ENCODE results near the gene FBXO9. TPM values are rescaled to one million over a fixed set of nuclear protein-coding genes. Genes with fewer than 3 reads are reported as not detected.
A peak's percentile ranks its signal among the peaks of the same experiment; 100 is the strongest.
"Not testable (repeated sequence)": the region's sequence is repeated elsewhere in the genome, so short reads cannot be mapped to it uniquely, and the experiment has no call there.

FBXO9 gene
- total RNA-seq, 1 donor from 2014 or later, result 36.9 TPM

DNA sequence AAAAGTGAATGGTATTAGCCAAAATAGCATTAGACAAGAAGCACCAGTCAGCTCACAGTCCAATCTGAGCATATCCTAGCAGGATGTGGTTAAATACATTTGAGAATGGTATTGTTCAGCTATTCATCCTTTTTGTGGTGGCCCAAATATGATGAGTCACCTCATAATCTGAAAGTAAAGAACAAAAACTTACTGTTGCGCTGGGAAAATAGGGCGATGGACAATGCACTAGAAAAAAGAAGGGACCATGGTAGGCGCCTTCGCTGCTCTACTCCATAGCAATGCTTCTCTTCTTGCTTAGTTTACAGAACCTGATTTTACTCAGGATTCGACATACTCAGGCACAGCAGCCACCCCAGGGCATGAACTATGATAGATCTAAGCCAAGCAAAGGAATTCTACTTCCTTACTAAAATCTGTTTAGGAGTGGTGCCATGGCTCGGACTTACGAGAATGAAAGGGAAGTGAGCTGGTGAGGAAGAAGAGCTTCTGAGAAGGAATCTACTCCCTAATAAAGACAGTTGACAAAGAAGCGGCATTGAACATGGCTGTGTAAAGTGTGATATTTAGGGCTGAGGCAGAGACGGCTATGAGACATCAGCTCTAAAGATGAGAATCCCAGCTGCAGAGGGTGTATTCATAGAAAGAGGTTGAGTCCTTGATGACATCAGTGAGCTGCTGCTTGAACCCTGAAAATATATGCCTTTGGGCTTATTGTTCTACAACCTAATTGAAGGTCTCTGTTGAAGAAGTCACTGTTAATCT, 16.6 kb upstream of the FBXO9 start:
- peak; percentile 65 for DNase-seq

DNA sequence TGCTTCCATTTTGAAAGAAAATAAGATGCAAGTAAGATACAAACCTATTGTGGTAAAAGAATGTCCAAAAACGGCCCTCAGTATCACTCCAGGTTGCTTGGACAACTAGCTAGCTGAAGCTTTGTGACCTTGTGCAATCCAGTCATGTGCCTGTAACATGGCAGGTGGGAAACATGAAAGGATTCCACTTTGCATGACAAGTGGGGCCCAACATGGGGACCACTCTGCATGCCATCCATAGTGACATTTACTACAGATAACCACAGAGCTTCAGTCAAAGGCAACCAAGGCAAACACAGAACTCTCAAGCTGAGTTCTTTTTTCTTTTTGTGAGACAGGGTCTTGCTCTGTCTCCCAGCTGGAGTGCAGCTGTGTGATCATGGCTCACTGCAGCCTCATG, 15.8 kb upstream of the FBXO9 start:
- no peak for DNase-seq

DNA sequence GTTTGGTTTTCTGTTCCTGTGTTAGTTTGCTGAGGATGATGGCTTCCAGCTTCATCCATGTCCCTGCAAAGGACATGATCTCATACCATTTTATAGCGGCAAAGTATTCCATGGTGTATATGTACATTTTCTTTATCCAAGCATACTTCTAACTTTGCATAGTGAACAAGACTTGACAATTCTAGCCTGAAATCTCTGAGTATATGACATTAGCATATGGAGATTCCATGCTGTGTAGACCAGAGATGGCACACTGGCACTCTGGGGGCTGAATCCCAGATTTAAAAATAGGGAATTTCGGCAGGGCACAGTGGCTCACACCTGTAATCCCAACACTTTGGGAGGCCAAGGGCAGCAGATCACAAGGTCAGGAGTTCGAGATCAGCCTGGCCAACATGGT, 13.1 kb upstream of the FBXO9 start:
- not testable (repeated sequence) for DNase-seq

DNA sequence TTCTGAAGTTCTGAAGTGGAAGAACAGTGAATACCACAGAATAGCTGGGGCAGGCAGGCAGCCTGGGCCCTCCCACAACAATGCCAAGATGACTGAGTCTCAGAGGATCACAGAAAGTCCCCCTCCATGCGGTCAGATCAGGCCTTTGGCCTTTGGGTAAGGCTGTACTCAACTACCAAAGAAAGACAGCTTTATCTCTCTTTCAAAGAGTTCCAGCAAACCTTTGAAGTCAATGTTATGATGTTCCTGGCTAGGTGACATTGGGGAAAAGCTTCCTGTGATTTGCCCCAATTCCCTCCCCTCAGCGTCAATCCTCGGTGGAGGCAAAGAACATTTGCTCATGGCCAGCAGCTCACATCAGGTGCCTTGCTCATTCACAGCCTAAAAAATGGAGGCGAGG, 10.7 kb upstream of the FBXO9 start:
- no peak for DNase-seq

DNA sequence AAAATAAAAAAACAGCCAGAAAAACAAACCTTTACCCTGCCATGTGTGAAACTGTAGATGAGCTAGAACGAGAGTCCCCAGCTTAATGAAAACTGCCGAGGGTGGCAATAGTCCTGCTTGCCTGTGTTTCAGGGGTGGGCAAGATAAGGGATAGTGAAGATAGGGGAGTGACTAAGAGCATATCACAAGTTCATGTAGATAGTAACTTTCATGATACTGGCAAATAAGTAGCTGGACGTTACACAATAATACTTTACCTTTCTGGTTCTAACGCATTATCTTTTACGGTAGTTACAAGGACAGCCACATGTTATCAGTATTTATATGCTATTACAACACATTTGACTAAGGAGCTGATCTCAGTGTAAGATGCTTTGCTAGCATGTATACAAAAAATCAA, 9.3 kb upstream of the FBXO9 start:
- DNase-seq, result no peak

- no peak for DNase-seq
Measured at GRCh38 chr6:53056273-53056672, 8.9 kb upstream of the FBXO9 start.

DNA sequence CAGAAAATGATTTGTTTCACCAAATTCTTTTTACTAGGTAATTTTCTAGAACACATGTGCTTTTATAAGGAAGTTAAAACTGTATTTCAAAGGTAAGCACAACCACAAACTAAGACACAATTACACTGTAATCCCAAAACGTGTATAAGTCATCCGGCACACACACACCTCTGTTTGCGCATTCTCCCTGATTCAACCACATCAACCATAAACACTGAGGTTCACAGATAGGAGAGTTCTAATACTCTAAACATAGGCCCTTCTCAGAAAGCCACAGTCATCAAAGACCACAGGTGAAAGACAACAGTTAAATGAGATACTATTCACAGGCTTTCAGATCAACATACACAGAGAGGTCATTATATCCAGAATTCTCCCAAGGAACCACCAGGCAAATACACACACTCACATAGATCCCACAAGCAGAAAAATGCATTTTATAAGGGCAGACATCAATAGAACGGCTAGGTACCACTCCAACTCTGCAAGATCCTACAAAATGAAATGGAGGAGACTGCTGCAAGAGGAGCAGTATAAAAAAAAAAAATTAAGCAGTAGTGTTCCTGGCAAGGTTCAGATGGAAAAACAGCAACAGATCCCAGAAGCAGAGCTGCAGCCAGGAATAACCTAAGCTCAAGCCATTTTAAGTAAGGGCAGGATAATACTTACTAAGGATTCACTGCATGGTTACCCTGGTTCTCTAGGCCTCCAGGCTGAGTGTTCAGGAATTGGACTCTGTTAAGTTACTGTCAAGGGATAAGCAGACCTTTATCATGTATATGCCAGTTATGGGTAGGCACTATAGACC, 6.6 kb upstream of the FBXO9 start:
- no peak for DNase-seq

DNA sequence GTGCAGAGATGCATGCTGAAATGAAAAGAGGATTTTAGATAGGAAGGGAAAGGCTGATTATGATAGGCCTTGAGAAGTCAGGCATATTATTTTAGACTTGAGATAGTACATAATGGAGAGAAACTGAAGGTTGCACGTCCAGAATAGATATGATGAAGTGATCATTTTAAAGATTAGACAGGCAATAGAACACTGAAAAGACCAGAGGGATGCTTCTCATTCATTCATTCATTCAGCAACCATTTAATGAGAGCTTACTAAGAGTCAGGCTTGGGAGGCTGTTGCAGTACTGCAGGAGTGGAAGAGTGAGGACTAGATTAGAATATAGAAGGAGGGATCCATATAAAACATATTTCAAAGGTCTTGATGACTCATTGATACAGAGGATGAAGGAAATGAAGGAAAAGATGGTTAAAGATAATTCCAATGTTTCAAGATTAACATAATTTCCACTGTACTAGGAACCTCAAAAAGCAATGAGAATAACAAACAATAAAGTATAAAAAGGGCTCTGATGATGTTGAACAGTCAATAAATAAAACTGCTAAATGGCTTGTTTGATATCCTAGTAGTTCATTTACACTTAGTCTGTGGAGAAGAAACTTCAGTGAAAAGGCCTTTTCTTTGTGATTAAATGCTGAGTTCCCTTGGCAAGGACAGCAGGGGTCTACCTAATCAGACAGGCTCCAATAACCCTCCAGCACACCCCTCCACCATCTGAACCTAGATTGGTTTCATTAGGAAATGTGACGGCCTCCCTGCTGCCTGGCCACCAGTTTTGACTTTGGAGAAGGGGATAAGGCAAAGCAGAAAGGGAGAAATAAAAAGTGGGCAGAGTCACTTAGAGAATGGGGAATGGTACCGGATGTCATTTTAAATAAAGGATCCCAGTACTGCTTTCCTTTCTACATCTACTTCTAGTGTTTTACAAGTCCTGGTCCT, 5.3 kb upstream of the FBXO9 start:
- DNase-seq, result no peak

- DNase-seq, result no peak
Measured at GRCh38 chr6:53062169-53062539, 3.0 kb upstream of the FBXO9 start.

- not testable (repeated sequence) for DNase-seq
Measured at GRCh38 chr6:53064255-53064654, 949 bp upstream of the FBXO9 start.

GRCh38 chr6:53064726-53065265, 408 bp upstream of the FBXO9 start:
- DNase-seq, result peak; percentile 99

DNA sequence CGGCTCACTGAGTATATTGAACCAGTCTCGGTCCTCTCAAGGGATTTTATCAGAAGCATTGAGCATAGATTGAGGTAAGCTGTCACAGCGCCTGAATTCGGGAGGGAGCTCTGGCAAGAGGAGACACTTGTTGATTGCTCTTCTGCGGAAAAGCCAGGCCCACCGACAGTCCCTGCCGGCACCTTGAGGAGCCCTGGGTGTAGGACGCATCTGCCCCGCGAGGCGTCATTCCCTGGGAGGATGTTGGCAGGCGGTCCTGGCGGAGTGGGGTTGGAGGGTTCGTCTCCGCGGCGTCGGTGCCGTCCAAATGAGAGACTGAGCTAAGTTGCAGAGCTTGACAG, 843 bp downstream of the FBXO9 start:
- peak; percentile 54 for DNase-seq

DNA sequence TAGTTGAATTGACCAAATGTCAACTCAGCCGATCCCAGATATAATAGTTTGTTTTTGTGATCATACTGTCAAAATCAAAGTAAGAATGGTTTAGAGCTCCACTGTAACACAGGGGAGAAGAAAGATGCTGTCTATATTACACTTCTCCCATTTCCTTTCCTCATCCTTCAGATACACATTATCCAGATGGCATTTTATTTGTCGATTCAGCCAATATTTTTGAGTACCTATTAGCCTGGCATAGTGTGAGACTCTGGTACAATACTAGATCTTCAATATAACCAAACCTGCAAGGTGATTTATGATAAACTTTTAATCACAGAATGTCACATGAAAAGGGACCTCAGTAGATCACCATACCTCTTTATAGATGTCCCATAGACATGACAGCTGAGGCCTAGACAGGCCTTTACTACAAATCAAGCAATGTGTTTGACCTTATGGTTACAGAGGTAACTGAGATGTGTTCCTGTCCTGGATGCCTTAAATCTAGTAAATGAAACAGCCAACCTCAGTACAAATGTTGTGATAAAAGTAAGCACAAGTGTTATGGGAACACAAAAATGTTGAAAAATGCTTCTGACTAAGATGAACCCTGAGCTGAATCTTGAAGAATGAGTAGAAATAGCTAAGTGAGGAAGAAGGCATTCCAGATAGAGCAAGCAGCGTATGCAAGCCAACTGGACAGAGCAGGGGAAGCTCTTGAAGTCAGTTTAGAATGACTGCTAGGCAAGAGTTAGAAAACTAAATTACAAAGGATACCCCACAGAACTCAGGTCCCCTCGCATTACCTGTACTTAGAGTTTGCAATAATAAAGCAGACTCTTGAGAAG, 1.9 kb downstream of the FBXO9 start:
- DNase-seq, result no peak

GRCh38 chr6:53067849-53068361, 2.7 kb downstream of the FBXO9 start:
- DNase-seq, result no peak

DNA sequence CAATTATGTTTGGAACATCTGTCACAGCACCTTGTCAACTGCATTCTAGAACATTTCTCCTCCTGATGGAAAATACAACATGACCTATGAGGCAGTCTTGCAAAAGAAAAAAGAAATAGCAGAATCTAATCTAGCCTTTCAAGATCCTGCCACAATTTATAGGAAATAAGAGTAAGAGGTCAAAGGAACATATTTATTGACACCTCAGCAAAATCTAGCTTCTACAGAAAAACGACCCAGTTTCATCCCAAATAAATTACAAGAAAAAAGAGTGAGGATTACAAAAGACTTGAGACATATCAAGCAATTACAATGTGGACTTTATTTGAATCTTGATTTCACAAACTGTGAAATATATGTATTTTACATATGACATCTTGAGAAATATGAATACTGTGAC, 4.2 kb downstream of the FBXO9 start:
- DNase-seq, result no peak

- DNase-seq, result peak; percentile 10
Measured at GRCh38 chr6:53070806-53071205, 5.6 kb downstream of the FBXO9 start.

GRCh38 chr6:53074347-53074746, 9.1 kb downstream of the FBXO9 start:
- no peak for DNase-seq

DNA sequence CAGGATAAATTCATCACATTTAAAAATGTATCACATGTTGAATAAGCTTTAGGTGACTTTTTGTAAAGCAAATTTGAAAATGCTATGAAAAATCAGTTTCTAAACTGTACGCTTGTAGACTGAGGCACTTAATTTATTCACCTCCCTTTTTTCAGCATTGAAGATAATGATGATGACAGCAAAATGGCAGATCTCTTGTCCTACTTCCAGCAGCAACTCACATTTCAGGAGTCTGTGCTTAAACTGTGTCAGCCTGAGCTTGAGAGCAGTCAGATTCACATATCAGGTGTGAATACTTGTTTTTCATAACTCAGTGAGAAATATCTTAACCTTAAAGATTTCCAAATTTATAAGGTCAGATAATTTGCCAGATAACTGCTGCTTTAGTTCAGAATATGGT, 15.6 kb downstream of the FBXO9 start:
- no peak for DNase-seq

DNA sequence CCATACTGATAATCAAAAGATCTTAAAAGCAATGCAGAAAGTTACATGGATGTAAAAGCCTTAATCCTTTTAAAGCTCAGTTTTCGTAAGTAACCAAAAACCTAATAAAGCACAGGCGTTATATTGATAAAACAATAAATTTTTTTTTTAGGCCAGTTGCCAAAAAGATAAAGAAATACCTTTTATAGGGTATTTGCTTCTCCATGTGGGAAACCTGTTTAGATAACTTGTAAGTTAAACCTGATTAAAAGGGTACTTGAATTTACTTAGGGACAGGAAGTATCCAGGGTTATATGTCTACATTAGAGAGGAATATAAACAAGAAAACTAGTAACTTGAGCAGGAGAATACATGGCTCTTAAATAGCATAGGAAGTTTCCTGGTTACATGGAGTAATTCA, 21.1 kb downstream of the FBXO9 start:
- no peak for DNase-seq

DNA sequence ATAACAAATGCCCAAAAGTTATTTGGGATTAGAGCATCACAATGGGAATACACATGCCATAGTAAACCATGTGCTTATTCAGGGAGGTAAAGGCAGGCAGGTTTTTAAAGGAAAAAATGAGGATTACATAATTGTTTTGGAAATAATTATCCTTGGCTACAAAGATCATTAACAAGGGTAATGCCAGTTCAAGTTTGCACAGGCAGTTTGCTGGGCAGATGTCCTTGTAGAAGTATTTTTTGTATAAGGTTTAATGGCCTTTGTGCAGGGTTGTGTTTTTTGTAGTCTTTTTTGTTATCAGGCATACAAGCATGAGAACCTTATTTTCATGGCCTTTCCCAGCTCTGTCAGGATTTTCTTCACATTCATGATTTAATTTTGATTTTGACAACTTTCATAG, 24.7 kb downstream of the FBXO9 start:
- no peak for DNase-seq

DNA sequence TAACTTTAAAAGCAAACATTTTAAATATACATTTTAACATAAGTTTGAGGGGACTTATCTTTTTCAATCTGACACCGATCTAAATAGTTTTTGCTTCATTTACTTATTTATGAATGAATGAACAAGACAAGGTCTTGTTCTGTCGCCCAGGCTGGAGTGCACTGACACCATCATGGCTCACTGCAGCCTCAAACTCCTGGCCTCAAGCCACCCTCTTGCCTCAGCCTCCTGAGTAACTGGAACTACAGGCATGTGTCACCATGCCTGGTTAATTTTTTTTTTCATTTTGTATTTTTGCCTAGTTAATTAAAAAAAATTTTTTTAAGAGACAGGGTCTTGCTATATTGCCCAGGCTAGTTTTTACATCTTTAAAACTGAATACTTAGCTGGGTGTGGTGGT, 25.4 kb downstream of the FBXO9 start:
- no peak for DNase-seq

DNA sequence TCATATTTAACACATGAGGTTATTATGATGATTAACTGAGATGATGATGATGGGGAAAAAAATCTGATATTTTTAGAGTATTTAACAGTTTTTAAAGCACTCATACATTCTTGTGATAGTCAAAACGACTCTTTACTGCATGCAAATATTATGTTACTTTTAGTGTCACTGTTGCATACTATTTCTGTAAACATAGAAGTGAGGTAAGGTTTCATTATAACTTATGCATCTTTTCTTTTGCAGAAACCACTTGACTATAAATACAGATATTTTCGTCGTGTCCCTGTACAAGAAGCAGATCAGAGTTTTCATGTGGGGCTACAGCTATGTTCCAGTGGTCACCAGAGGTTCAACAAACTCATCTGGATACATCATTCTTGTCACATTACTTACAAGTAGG, 30.1 kb downstream of the FBXO9 start:
- DNase-seq, result no peak
